Mesenchymal stem cell (in vitro differentiated cells and primary cell): Measurements from ENCODE around the gene ARHGAP31.
A peak's percentile ranks its signal among the peaks of the same experiment; 100 is the strongest.

ENCODE experiments used
- DNase-seq: peaks from one replicate; pipeline ENCODE4 v3.0.0-alpha.2; 2013
- H2AFZ ChIP-seq: one replicate; pipeline ENCODE4 v1.6.1; 2013; ENCODE audit warnings: low read depth, mild to moderate bottlenecking, control low read depth, inconsistent platforms, low read length, moderate library complexity
- H2AK5ac ChIP-seq: 2 replicates; pipeline ENCODE4 v1.6.1; 2013; ENCODE audit warnings: low read length, moderate library complexity, mild to moderate bottlenecking, inconsistent platforms; ENCODE audit not compliant: severe bottlenecking
- H2BK120ac ChIP-seq: one replicate; pipeline ENCODE4 v1.6.1; 2013; ENCODE audit warnings: low read depth, mild to moderate bottlenecking, inconsistent platforms, low read length, moderate library complexity
- H2BK12ac ChIP-seq, 2 experiments: one replicate each; pipeline ENCODE4 v1.6.1; 2013; ENCODE audit warnings: inconsistent platforms in 2 of 2, low read length in 2 of 2, mild to moderate bottlenecking in 2 of 2, moderate library complexity in 2 of 2, control low read depth in 1 of 2
- H2BK15ac ChIP-seq: one replicate; pipeline ENCODE4 v1.6.1; 2013; ENCODE audit warnings: mild to moderate bottlenecking, low read depth, inconsistent platforms; ENCODE audit not compliant: poor library complexity, severe bottlenecking
- H2BK5ac ChIP-seq: 2 replicates; pipeline ENCODE4 v1.6.1; 2013; ENCODE audit warnings: low read depth, mild to moderate bottlenecking, low read length, control low read depth, inconsistent platforms; ENCODE audit not compliant: poor library complexity, severe bottlenecking
- H3K14ac ChIP-seq, 2 experiments: one replicate each; pipeline ENCODE4 v1.6.1; 2013; ENCODE audit warnings: inconsistent platforms in 2 of 2, low read length in 2 of 2, control low read depth in 1 of 2, mild to moderate bottlenecking in 1 of 2, moderate library complexity in 1 of 2
- H3K18ac ChIP-seq, 2 experiments: one replicate each; pipeline ENCODE4 v1.6.1; 2013; ENCODE audit warnings: inconsistent platforms in 2 of 2, low read length in 2 of 2, control low read depth in 1 of 2, low read depth in 1 of 2, mild to moderate bottlenecking in 1 of 2
- H3K23ac ChIP-seq, 2 experiments: one replicate each; pipeline ENCODE4 v1.6.1; 2013; ENCODE audit warnings: inconsistent platforms in 2 of 2, low read length in 2 of 2, mild to moderate bottlenecking in 2 of 2, moderate library complexity in 2 of 2, control low read depth in 1 of 2
- H3K27ac ChIP-seq: 2 replicates; pipeline ENCODE4 v1.5.1; 2013; ENCODE audit warnings: mild to moderate bottlenecking, moderate library complexity, low read length, control low read depth, inconsistent platforms; ENCODE audit not compliant: poor library complexity, severe bottlenecking
- H3K27me3 ChIP-seq, 2 experiments: 2 replicates each; pipeline versions ENCODE4 v1.6.1 to v1.7.0; 2013; ENCODE audit warnings: low read length in 2 of 2, mild to moderate bottlenecking in 2 of 2, moderate library complexity in 2 of 2, control low read depth in 1 of 2, inconsistent platforms in 1 of 2; ENCODE audit not compliant: control insufficient read depth in 1 of 2, insufficient read depth in 1 of 2
- H3K36me3 ChIP-seq, 2 experiments: 2 replicates each; pipeline versions ENCODE4 v1.6.1 to v1.7.0; 2013; ENCODE audit warnings: low read length in 2 of 2, control low read depth in 1 of 2, inconsistent platforms in 1 of 2, low read depth in 1 of 2, mild to moderate bottlenecking in 1 of 2; ENCODE audit not compliant: insufficient read depth in 2 of 2, control insufficient read depth in 1 of 2
- H3K4ac ChIP-seq, 2 experiments: one replicate each; pipeline ENCODE4 v1.6.1; 2013; ENCODE audit warnings: inconsistent platforms in 2 of 2, low read length in 2 of 2, mild to moderate bottlenecking in 2 of 2, moderate library complexity in 2 of 2, control low read depth in 1 of 2, low read depth in 1 of 2
- H3K4me1 ChIP-seq: 2 replicates; pipeline ENCODE4 v1.6.1; 2013; ENCODE audit warnings: low read depth, low read length, control low read depth; ENCODE audit not compliant: control insufficient read depth, insufficient read depth
- H3K4me2 ChIP-seq: 2 replicates; pipeline ENCODE4 v1.6.1; 2013; ENCODE audit warnings: low read length, mild to moderate bottlenecking, inconsistent platforms; ENCODE audit not compliant: poor library complexity, severe bottlenecking
- H3K4me3 ChIP-seq, 2 experiments: 2 replicates each; pipeline versions ENCODE4 v1.5.1 to v1.7.0; 2013; ENCODE audit warnings: low read length in 2 of 2, mild to moderate bottlenecking in 2 of 2, control low read depth in 1 of 2, low read depth in 1 of 2; ENCODE audit not compliant: insufficient read depth in 1 of 2
- H3K79me1 ChIP-seq: replicated peaks from 2 replicates; pipeline ENCODE4 v1.6.1; 2013; ENCODE audit warnings: mild to moderate bottlenecking, control low read depth, low read length, inconsistent platforms; ENCODE audit not compliant: poor library complexity, severe bottlenecking
- H3K9ac ChIP-seq: 2 replicates; pipeline ENCODE4 v1.7.0; 2013; ENCODE audit warnings: mild to moderate bottlenecking, low read length, moderate library complexity
- H3K9me3 ChIP-seq: 2 replicates; pipeline ENCODE4 v1.7.0; 2013; ENCODE audit warnings: mild to moderate bottlenecking, low read length; ENCODE audit not compliant: control insufficient read depth
- H4K8ac ChIP-seq: one replicate; pipeline ENCODE4 v1.6.1; 2013; ENCODE audit warnings: inconsistent platforms, mild to moderate bottlenecking, low read length, moderate library complexity
- H4K91ac ChIP-seq: one replicate; pipeline ENCODE4 v1.6.1; 2013; ENCODE audit warnings: mild to moderate bottlenecking, low read length, inconsistent platforms
- WGBS: methylation state at CpG from one replicate; pipeline ENCODE4 v1.1.7; 2013; ENCODE audit warnings: mixed read lengths; 5-methylcytosine and 5-hydroxymethylcytosine counted together

The ARHGAP31 gene

DNA sequence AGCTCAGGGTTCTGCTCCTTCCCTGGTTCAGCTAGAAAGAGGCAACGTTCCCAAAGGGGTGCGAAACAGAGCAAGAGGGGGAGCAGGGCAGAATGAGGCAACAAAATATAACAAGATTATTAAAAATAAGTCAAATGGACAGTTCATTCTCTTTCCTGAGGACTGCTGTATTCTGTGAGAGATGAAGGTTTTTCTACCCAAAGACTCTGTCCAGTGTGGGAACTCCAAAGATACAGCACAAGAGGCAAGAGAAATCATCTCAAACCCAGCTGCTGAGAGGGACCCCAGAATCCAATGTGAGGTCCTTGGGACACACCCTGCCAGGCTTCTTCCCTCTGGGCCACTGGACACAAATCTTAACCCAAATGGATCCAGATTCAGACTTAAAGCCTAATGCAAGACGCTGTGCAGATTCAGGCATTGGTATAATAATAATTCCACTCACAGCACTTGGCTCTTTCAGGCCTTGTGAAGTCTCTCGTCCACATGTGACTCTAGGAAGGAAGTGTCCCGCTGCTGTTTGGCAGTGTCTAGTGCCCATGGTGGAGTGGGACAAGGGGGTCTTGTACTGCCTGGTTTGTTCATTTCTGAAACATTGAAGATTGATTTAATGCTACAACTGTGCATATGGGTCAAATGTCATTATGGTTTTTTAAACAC, 14.5 kb upstream of the ARHGAP31 start:
- DNase-seq: no peak
- Histone ChIP-seq H4K8ac (no peak overlapping the region), H3K14ac (no peak overlapping the region), H3K9me3 (peaks cover 6% of the 10 kb centered on the region), H3K23ac (peak overlapping the region in 1 of 2 experiments; percentile 80), H3K4ac (no peak overlapping the region), H2BK12ac (no peak overlapping the region), H2BK15ac (no peak overlapping the region), H3K9ac (no peak overlapping the region), H2AK5ac (no peak overlapping the region), H3K4me2 (no peak overlapping the region), H3K27ac (no peak overlapping the region), H4K91ac (no peak overlapping the region), H3K4me3 (no peak overlapping the region), H2AFZ (peak overlapping the region; percentile 42), H2BK120ac (no peak overlapping the region), H3K79me1 (no peaks in the 10 kb centered on the region), H3K36me3 (no peaks in the 10 kb centered on the region), H3K18ac (no peak overlapping the region), H2BK5ac (no peak overlapping the region), H3K4me1 (no peaks in the 10 kb centered on the region), H3K27me3 (no peaks in the 10 kb centered on the region)
- WGBS: 100% methylated on average over 3 of the region's 5 CpGs

DNA sequence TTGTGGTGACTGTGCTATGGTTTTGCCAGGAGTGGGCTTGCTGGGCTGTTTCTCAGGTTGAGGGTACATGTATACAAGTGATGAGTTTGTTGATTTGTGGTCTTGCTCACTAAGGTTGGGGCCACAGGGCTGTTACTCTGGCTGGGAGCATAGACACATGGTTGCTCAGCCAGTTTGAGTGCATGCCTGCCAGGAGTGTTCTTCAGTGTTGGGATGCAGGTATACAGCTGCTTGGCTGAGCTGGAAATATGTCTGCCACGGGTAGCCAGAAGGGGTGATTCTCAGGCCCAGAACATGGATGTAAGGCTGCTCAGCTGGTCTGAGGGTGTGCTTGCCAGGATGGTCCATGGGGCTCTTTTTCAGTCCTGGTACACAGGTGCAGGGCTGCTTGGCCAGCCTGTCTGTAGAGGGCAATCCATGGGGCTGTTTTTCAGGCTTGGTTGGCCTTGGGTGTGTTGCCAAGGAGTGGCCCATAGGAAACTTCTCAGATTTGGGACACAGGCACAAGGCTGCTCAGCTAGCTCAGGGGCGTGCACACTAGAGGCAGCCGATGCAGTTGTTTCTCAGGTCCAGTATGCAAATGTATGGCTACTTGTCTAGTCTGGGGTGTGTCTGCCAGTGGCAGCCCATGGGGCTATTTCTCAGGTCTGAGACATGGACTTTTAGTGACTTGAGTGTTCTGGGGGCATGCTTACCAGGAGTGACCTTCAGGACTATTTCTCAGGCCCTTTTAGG, 5.3 kb upstream of the ARHGAP31 start:
- Histone ChIP-seq H2BK5ac (no peak overlapping the region), H3K18ac (no peak overlapping the region), H4K91ac (no peak overlapping the region), H3K9ac (no peak overlapping the region), H2AFZ (no peak overlapping the region), H2BK12ac (no peak overlapping the region), H4K8ac (no peak overlapping the region), H3K4me2 (no peak overlapping the region), H3K27ac (no peak overlapping the region), H3K23ac (no peak overlapping the region), H3K9me3 (peaks cover 24% of the 10 kb centered on the region), H2BK120ac (no peak overlapping the region), H3K4ac (no peak overlapping the region), H3K79me1 (no peaks in the 10 kb centered on the region), H2AK5ac (no peak overlapping the region), H2BK15ac (no peak overlapping the region), H3K4me3 (no peak overlapping the region), H3K36me3 (no peaks in the 10 kb centered on the region), H3K14ac (no peak overlapping the region), H3K4me1 (peaks cover 2% of the 10 kb centered on the region), H3K27me3 (no peaks in the 10 kb centered on the region)
- WGBS: 91% methylated on average over 3 of the region's 3 CpGs
- no peak for DNase-seq

- H3K23ac ChIP-seq: no peak overlapping the region
- no peak overlapping the region for H4K91ac ChIP-seq
- H4K8ac ChIP-seq: no peak overlapping the region
- H3K79me1 ChIP-seq: no peaks in the 10 kb centered on the region
- H3K27me3 ChIP-seq: no peaks in the 10 kb centered on the region
- DNase-seq: no peak
- no peak overlapping the region for H2BK15ac ChIP-seq
- no peak overlapping the region for H3K4me3 ChIP-seq
- no peak overlapping the region for H2BK5ac ChIP-seq
- H3K18ac ChIP-seq: no peak overlapping the region
- H3K36me3 ChIP-seq: no peaks in the 10 kb centered on the region
- H2AFZ ChIP-seq: no peak overlapping the region
- no peak overlapping the region for H2BK12ac ChIP-seq
- H3K9me3 ChIP-seq: peaks cover 24% of the 10 kb centered on the region
- 94% methylated on average over 2 of the region's 2 CpGs for WGBS
- no peak overlapping the region for H2BK120ac ChIP-seq
- no peak overlapping the region for H3K4me2 ChIP-seq
- no peak overlapping the region for H2AK5ac ChIP-seq
- no peak overlapping the region for H3K4ac ChIP-seq
- H3K14ac ChIP-seq: no peak overlapping the region
- no peak overlapping the region for H3K9ac ChIP-seq
- no peak overlapping the region for H3K27ac ChIP-seq
- H3K4me1 ChIP-seq: peaks cover 2% of the 10 kb centered on the region
These were observed 4.8 kb upstream of the ARHGAP31 start for GRCh38 chr3:119289404-119289770.

DNA sequence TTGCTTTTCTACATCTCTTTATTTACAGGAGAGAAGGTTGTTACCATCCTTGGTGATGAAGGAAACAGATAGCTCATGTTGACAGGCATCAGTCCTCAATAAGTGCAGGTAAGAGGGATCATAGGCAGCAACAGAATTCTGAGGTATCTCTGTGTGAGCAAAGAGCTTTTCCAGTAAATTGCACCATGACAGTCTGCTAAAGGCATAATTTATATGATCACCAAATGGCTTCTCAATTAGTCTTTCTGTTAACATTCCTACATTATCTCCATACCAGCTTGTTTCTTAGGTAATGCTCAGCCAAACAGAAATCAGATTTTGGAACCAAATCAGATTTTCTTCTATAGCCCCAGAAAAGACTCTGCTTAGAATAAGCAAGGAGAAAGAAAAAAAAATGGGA, 3.6 kb upstream of the ARHGAP31 start:
- no peak overlapping the region for H3K14ac ChIP-seq
- no peak overlapping the region for H3K9ac ChIP-seq
- no peak overlapping the region for H3K4me3 ChIP-seq
- H3K4me1 ChIP-seq: peaks cover 2% of the 10 kb centered on the region
- H4K91ac ChIP-seq: no peak overlapping the region
- H3K18ac ChIP-seq: no peak overlapping the region
- H3K4me2 ChIP-seq: no peak overlapping the region
- H2AK5ac ChIP-seq: no peak overlapping the region
- no peak overlapping the region for H3K27ac ChIP-seq
- no peaks in the 10 kb centered on the region for H3K27me3 ChIP-seq
- no peak overlapping the region for H4K8ac ChIP-seq
- DNase-seq: no peak
- H2BK15ac ChIP-seq: no peak overlapping the region
- no peak overlapping the region for H3K23ac ChIP-seq
- peaks cover 24% of the 10 kb centered on the region for H3K9me3 ChIP-seq
- no peak overlapping the region for H2BK120ac ChIP-seq
- no peak overlapping the region for H2AFZ ChIP-seq
- H2BK12ac ChIP-seq: no peak overlapping the region
- H3K4ac ChIP-seq: no peak overlapping the region
- no peaks in the 10 kb centered on the region for H3K79me1 ChIP-seq
- no peaks in the 10 kb centered on the region for H3K36me3 ChIP-seq
- no peak overlapping the region for H2BK5ac ChIP-seq
